Hepatocyte (in vitro differentiated cells): ENCODE measurements around the gene MEST. TPM values are rescaled to one million over a fixed set of nuclear protein-coding genes. Genes with fewer than 3 reads are reported as not detected.
"Not testable (repeated sequence)": the region's sequence is repeated elsewhere in the genome, so short reads cannot be mapped to it uniquely, and the experiment has no call there.

Experiments used
- DNase-seq: peaks from one replicate; pipeline ENCODE4 v3.0.0-alpha.2; 2016; ENCODE audit warnings: low spot score
- H2AFZ ChIP-seq: fragments of 200-600 bp; sonication (generic); 2 replicates; pipeline ENCODE4 v1.6.0; 2016; ENCODE audit warnings: antibody characterized with exemption, mild to moderate bottlenecking
- H3K27ac ChIP-seq: fragments of 200-600 bp; sonication (generic); 2 replicates; pipeline ENCODE4 v1.5.1; 2016; ENCODE audit warnings: mild to moderate bottlenecking
- H3K27me3 ChIP-seq: fragments of 200-600 bp; sonication (generic); 2 replicates; pipeline ENCODE4 v1.6.1; 2016
- H3K36me3 ChIP-seq: fragments of 200-600 bp; sonication (generic); replicated peaks from 2 replicates; pipeline ENCODE4 v1.5.1; 2016; ENCODE audit warnings: low read depth; ENCODE audit not compliant: insufficient read depth
- H3K4me1 ChIP-seq: fragments of 200-600 bp; sonication (generic); 2 replicates; pipeline ENCODE4 v1.5.1; 2016; ENCODE audit warnings: mild to moderate bottlenecking, moderate library complexity; ENCODE audit not compliant: insufficient read depth
- H3K4me2 ChIP-seq: fragments of 200-600 bp; sonication (generic); 2 replicates; pipeline ENCODE4 v1.6.0; 2016
- H3K4me3 ChIP-seq: fragments of 200-600 bp; sonication (generic); 2 replicates; pipeline ENCODE4 v1.5.1; 2016; ENCODE audit warnings: mild to moderate bottlenecking
- H3K79me2 ChIP-seq: fragments of 200-600 bp; sonication (generic); 2 replicates; pipeline ENCODE4 v1.6.0; 2017; ENCODE audit warnings: mild to moderate bottlenecking
- H3K9me2 ChIP-seq: fragments of 200-600 bp; sonication (generic); replicated peaks from 2 replicates; pipeline ENCODE4 v1.6.0; 2017; ENCODE audit warnings: mild to moderate bottlenecking; ENCODE audit not compliant: insufficient read depth
- H3K9me3 ChIP-seq: fragments of 200-600 bp; sonication (generic); 2 replicates; pipeline ENCODE4 v1.5.1; 2016; ENCODE audit warnings: low read depth, mild to moderate bottlenecking
- H4K20me1 ChIP-seq: fragments of 200-600 bp; sonication (generic); 2 replicates; pipeline ENCODE4 v1.6.0; 2016; ENCODE audit warnings: mild to moderate bottlenecking; ENCODE audit not compliant: insufficient read depth, poor library complexity, severe bottlenecking
- EZH2 ChIP-seq: fragments of 200-600 bp; sonication (generic); IDR thresholded peaks from 2 replicates; pipeline ENCODE4 v1.6.1; 2016; ENCODE audit warnings: antibody characterized with exemption, mild to moderate bottlenecking, borderline replicate concordance
- EZH2phosphoT487 ChIP-seq: fragments of 200-600 bp; sonication (generic); IDR thresholded peaks from one replicate; pipeline ENCODE4 v1.6.1; 2018; ENCODE audit warnings: antibody characterized with exemption, mild to moderate bottlenecking, low read depth, moderate library complexity; ENCODE audit not compliant: unreplicated experiment, severe bottlenecking
- WGBS: methylation state at CpG from one replicate; pipeline ENCODE4 v1.1.6; 2016; ENCODE audit warnings: low lambda C conversion rate; ENCODE audit errors: missing lambda C conversion rate; 5-methylcytosine and 5-hydroxymethylcytosine counted together
- polyA plus RNA-seq: library from polyadenylated mRNA; unstranded; fragments of >200 nt; fragmentation: Nextera tagmentation; extraction: Ambion mirVana; gene quantifications from 2 replicates; pipeline ENCODE4 v1.2.1, GENCODE V29; 2016
- total RNA-seq: library from RNA; depleted of rRNA; stranded (reverse); fragments of >200 nt; gene quantifications from 2 replicates; pipeline ENCODE4 v1.2.3, GENCODE V29; 2014
- TF ChIP-seq, protein P1 (sequence below): fragments of 200-600 bp; sonication (generic); IDR thresholded peaks from 2 replicates; pipeline ENCODE4 v1.5.1; 2016; ENCODE audit warnings: antibody characterized with exemption, mild to moderate bottlenecking; ENCODE audit not compliant: poor library complexity

Gene MEST
- total and polyA plus RNA-seq, 2 experiments from 2014 or later, result 540 to 685 TPM

DNA sequence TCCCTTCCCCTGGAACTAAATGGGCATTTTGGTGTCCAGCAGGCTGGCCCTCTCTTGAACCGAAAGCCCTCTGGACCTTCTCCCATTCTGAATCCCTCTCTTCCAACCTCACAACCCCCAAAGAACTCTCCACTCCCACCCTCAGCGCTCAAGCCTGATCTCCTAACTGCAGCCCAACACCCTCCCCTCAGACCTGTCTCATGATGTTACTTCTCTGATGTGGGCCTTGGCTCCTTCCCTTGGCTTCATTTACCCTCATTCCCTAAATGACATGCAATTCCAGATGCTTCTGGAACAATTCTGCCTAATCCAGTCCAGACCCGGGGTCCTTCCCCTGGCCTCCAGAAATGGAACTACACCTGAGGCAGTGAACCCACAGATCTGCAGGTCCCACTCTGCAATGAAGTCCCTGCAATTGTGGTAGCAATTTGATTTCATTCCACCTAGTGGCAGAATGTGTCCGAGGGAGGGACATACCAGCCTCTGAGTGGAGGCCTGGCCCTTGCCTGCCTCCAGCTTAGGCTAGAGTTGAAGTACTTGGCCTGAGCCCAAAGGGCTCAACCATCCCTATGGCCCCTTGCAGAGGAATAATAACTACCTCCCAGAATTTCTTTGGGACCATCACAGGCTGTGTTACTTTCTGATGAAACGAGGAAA, 47.0 kb upstream of the MEST start:
- H3K79me2 ChIP-seq, result peaks cover 4% of the 10 kb centered on the region
- H3K36me3 ChIP-seq, result no peaks in the 10 kb centered on the region
- H3K9me3 ChIP-seq, result no peaks in the 10 kb centered on the region
- TF ChIP-seq EZH2phosphoT487 (no peak), EZH2 (no peak)
- TF ChIP-seq, protein P1, sequence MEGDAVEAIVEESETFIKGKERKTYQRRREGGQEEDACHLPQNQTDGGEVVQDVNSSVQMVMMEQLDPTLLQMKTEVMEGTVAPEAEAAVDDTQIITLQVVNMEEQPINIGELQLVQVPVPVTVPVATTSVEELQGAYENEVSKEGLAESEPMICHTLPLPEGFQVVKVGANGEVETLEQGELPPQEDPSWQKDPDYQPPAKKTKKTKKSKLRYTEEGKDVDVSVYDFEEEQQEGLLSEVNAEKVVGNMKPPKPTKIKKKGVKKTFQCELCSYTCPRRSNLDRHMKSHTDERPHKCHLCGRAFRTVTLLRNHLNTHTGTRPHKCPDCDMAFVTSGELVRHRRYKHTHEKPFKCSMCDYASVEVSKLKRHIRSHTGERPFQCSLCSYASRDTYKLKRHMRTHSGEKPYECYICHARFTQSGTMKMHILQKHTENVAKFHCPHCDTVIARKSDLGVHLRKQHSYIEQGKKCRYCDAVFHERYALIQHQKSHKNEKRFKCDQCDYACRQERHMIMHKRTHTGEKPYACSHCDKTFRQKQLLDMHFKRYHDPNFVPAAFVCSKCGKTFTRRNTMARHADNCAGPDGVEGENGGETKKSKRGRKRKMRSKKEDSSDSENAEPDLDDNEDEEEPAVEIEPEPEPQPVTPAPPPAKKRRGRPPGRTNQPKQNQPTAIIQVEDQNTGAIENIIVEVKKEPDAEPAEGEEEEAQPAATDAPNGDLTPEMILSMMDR, result no peak
- peak overlapping the region; percentile 28 for H3K4me2 ChIP-seq
- no peak for DNase-seq
- peaks cover 3% of the 10 kb centered on the region for H3K4me1 ChIP-seq
- H3K4me3 ChIP-seq, result no peak overlapping the region
- H2AFZ ChIP-seq, result peak overlapping the region; percentile 2
- WGBS, result 93% methylated on average over 5 of the region's 5 CpGs
- H3K27ac ChIP-seq, result peak overlapping the region; percentile 38
- no peaks in the 10 kb centered on the region for H3K27me3 ChIP-seq
- H4K20me1 ChIP-seq, result no peaks in the 10 kb centered on the region
- H3K9me2 ChIP-seq, result no peaks in the 10 kb centered on the region

GRCh38 chr7:130446259-130446658, 45.6 kb upstream of the MEST start:
- H3K4me1 ChIP-seq, result no peaks in the 10 kb centered on the region
- no peaks in the 10 kb centered on the region for H3K27me3 ChIP-seq
- no peaks in the 10 kb centered on the region for H3K79me2 ChIP-seq
- H3K4me3 ChIP-seq, result no peak overlapping the region
- H4K20me1 ChIP-seq, result no peaks in the 10 kb centered on the region
- TF ChIP-seq EZH2, result no peak
- TF ChIP-seq, protein P1, result no peak
- no peak for TF ChIP-seq EZH2phosphoT487
- H3K36me3 ChIP-seq, result no peaks in the 10 kb centered on the region
- no peak overlapping the region for H2AFZ ChIP-seq
- H3K27ac ChIP-seq, result no peak overlapping the region
- no peak for DNase-seq
- WGBS, result 92% methylated on average over 3 of the region's 3 CpGs
- H3K9me2 ChIP-seq, result no peaks in the 10 kb centered on the region
- H3K9me3 ChIP-seq, result no peaks in the 10 kb centered on the region
- H3K4me2 ChIP-seq, result no peak overlapping the region

- not testable (repeated sequence) for H3K36me3 ChIP-seq, DNase-seq, H3K27me3 ChIP-seq, H3K79me2 ChIP-seq, H3K9me2 ChIP-seq, H2AFZ ChIP-seq, H3K4me1 ChIP-seq, H3K4me3 ChIP-seq, H3K9me3 ChIP-seq, H3K4me2 ChIP-seq, H3K27ac ChIP-seq, H4K20me1 ChIP-seq
- WGBS, result 97% methylated on average over 3 of the region's 3 CpGs
These were observed 40.5 kb upstream of the MEST start for GRCh38 chr7:130451344-130451743.

GRCh38 chr7:130452951-130453350, 38.9 kb upstream of the MEST start:
- no peak overlapping the region for H3K4me3 ChIP-seq
- no peaks in the 10 kb centered on the region for H3K9me3 ChIP-seq
- 56% methylated on average over 3 of the region's 3 CpGs for WGBS
- H3K4me1 ChIP-seq, result no peaks in the 10 kb centered on the region
- no peak for DNase-seq
- no peak overlapping the region for H3K4me2 ChIP-seq
- peak overlapping the region; percentile 48 for H3K27ac ChIP-seq
- H2AFZ ChIP-seq, result no peak overlapping the region
- no peaks in the 10 kb centered on the region for H3K27me3 ChIP-seq
- H3K36me3 ChIP-seq, result no peaks in the 10 kb centered on the region
- no peaks in the 10 kb centered on the region for H4K20me1 ChIP-seq
- TF ChIP-seq EZH2phosphoT487, result no peak
- TF ChIP-seq, protein P1, result no peak
- no peak for TF ChIP-seq EZH2
- H3K9me2 ChIP-seq, result no peaks in the 10 kb centered on the region
- no peaks in the 10 kb centered on the region for H3K79me2 ChIP-seq
